ENCODE results near the gene MXRA5. TPM values are rescaled to one million over a fixed set of nuclear protein-coding genes. Genes with fewer than 3 reads are reported as not detected.

Gene MXRA5
- polyA plus RNA-seq, 3 donors, result 5.9 to 15.5 (median 9.5) TPM

- DNase-seq (ENCODE audit: extremely low read depth in 1 of 11, low read depth in 9 of 11, low spot score in 4 of 11), result no peak
Observed at GRCh38 chrX:3263681-3264126, 82.7 kb downstream of the MXRA5 start.

- DNase-seq (ENCODE audit: extremely low read depth in 1 of 11, low read depth in 9 of 11, low spot score in 4 of 11), result no peak
Observed at GRCh38 chrX:3262901-3263300, 83.6 kb downstream of the MXRA5 start.

Measured in renal cortex interstitium (tissue), 11 donors.